BJ (cell line): ENCODE data around the gene QTRT2. TPM values are rescaled to one million over a fixed set of nuclear protein-coding genes. Genes with fewer than 3 reads are reported as not detected.

Experiments used
- CTCF ChIA-PET: fragments of 350-600 bp; formaldehyde crosslinking; extraction: SDS; loops from one replicate; lab custom pipeline; 2021; ENCODE audit warnings: antibody characterized with exemption, inconsistent platforms; lab: Yijun Ruan, JAX
- POLR2A ChIA-PET: fragments of 300-600 bp; sonication (Branson Sonifier 250); formaldehyde crosslinking; extraction: SDS; loops from one replicate; lab custom pipeline; 2021; ENCODE audit warnings: antibody characterized with exemption; lab: Charles Lee
- DNase-seq: peaks from one replicate; pipeline ENCODE4 v3.0.0-alpha.2; 2011; ENCODE audit warnings: low read depth
- H3K27me3 ChIP-seq: 2 replicates; pipeline ENCODE4 v1.6.0; 2011; ENCODE audit warnings: low read length; ENCODE audit not compliant: control insufficient read depth, insufficient read depth
- H3K36me3 ChIP-seq: 2 replicates; pipeline ENCODE4 v1.5.1; 2011; ENCODE audit warnings: low read length; ENCODE audit not compliant: control insufficient read depth, insufficient read depth
- H3K4me3 ChIP-seq: 2 replicates; pipeline ENCODE4 v1.5.1; 2011; ENCODE audit warnings: low read depth, mild to moderate bottlenecking, control low read depth, low read length
- CTCF ChIP-seq: IDR thresholded peaks from 2 replicates; pipeline ENCODE4 v1.5.1; 2011; ENCODE audit warnings: low read depth, mild to moderate bottlenecking, control low read depth, inconsistent platforms, low read length, moderate library complexity; ENCODE audit not compliant: insufficient read depth
- polyA plus RNA-seq: library from polyadenylated mRNA; depleted of rRNA; stranded (reverse); fragments of >200 nt; gene quantifications from 2 replicates; pipeline ENCODE4 v1.2.3, GENCODE V29; 2011

Gene QTRT2
- polyA plus RNA-seq, 1 experiment, result 5.3 TPM

- Histone ChIP-seq H3K4me3 (no peak overlapping the region), H3K27me3 (no peaks in the 10 kb centered on the region), H3K36me3 (no peaks in the 10 kb centered on the region)
- ChIA-PET POLR2A (no interaction called here), CTCF (no interaction called here)
- TF ChIP-seq CTCF, result no peak
- no peak for DNase-seq
Measured at GRCh38 chr3:114034211-114034610, 22.3 kb upstream of the QTRT2 start.

- Histone ChIP-seq H3K36me3 (no peaks in the 10 kb centered on the region), H3K4me3 (no peak overlapping the region), H3K27me3 (no peaks in the 10 kb centered on the region)
- peak; percentile 4 for DNase-seq
- CTCF ChIA-PET, result no interaction called here
- POLR2A ChIA-PET, result no interaction called here
- TF ChIP-seq CTCF, result no peak
Measured at GRCh38 chr3:114034787-114035545, 21.6 kb upstream of the QTRT2 start.

GRCh38 chr3:114035896-114036295 is 20.6 kb upstream of the QTRT2 start:
- H3K27me3 ChIP-seq, result no peaks in the 10 kb centered on the region
- H3K4me3 ChIP-seq, result no peak overlapping the region
- CTCF ChIA-PET, result interaction anchor here (0.7 to 1.0 kb wide), 2 partner anchors 103 to 108 kb away, joined by 3 read pairs; no protein-coding TSS in a partner anchor
- POLR2A ChIA-PET, result no interaction called here
- no peak for DNase-seq
- TF ChIP-seq CTCF, result no peak
- H3K36me3 ChIP-seq, result no peaks in the 10 kb centered on the region

- TF ChIP-seq CTCF, result no peak
- CTCF ChIA-PET, result no interaction called here
- POLR2A ChIA-PET, result no interaction called here
- Histone ChIP-seq H3K36me3 (no peaks in the 10 kb centered on the region), H3K4me3 (no peak overlapping the region), H3K27me3 (no peaks in the 10 kb centered on the region)
- DNase-seq, result no peak
Measured at GRCh38 chr3:114043205-114043604, 13.3 kb upstream of the QTRT2 start.

GRCh38 chr3:114052216-114052615 is 4.3 kb upstream of the QTRT2 start:
- no peak overlapping the region for H3K4me3 ChIP-seq
- POLR2A ChIA-PET, result no interaction called here
- no peaks in the 10 kb centered on the region for H3K36me3 ChIP-seq
- CTCF ChIA-PET, result no interaction called here
- H3K27me3 ChIP-seq, result no peaks in the 10 kb centered on the region
- TF ChIP-seq CTCF, result no peak
- no peak for DNase-seq
